Measurements from ENCODE around the gene WDR31.
"Not testable (repeated sequence)": the region's sequence is repeated elsewhere in the genome, so short reads cannot be mapped to it uniquely, and the experiment has no call there.

The WDR31 gene

DNA sequence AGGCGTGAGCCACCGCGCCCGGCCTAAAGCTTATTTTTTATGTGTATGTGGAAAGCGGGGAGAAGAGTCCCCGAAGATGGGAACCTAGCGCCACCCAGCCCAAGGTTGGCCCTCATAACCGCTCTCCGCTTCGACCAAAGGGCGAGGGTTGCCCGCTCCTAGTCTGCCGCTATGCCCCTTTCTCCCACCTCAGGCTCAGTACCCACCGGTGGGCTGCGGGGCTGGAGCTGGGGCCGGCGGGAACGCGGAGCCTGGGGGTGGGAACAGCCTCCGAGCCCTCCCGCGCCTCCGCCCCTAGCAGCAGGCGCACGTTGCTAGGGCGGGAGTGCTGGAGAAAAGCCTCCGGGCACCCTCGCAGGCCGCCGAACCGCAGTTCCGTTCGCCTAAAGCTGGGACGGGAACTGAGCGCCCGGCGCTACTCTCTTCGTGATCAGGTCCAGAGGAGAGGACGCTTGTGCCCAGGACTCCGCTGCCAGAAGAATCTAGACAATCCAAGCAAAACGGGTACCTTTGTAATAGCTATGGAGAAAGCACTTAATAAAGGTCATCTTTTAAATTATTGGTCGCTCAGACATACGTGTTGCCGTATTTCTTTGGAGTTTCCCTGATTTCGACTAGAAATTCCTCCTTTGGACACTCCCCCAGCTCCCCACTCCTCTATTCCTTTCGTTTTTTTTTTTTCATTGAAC is at the start of gene WDR31:
WDR31 (minus strand) TSS at position 265 of the 689 bp plus-strand sequence. CDS start 8,253 bp downstream, outside the sequence.
- peak; percentile 93 for DNase-seq

DNA sequence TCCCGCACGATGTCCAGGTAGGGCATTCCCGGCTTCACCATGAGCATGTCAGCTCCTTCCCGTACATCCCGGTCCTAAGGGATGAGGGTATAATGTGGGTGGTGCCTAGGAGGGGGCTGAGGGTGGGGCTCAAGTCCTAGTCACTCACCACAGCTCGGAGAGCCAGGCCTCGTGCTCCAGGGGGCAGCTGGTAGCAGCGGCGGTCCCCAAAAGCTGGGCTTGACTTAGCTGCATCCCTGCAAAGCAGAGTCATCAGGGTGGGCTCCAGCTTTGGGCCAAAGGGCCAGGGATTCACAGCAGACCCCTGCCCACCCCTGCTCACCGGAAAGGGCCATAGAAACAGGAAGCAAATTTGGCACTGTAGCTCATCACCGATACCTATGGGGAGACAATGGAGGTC is 49.4 kb upstream of the WDR31 start:
- DNase-seq = no peak

DNA sequence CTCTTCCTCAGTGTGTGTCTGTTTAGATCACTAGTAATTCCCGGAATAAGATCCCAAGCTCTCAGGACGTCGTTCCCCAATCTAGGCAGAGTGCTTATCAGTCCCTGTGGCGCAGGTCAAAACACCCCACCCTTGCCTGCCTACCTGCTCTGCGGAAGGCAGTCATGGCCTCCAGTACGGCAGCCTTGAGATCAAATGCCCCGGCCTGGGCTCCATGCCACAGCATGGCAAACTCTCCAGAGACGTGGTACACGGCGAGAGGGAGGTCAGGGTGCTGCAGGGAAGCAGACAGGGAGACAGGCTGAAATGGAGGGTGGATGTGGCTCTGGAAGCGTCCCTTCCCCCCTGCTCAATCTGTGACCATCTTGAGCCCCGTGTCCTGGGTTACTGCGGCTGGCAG is 48.8 kb upstream of the WDR31 start:
- DNase-seq = no peak

DNA sequence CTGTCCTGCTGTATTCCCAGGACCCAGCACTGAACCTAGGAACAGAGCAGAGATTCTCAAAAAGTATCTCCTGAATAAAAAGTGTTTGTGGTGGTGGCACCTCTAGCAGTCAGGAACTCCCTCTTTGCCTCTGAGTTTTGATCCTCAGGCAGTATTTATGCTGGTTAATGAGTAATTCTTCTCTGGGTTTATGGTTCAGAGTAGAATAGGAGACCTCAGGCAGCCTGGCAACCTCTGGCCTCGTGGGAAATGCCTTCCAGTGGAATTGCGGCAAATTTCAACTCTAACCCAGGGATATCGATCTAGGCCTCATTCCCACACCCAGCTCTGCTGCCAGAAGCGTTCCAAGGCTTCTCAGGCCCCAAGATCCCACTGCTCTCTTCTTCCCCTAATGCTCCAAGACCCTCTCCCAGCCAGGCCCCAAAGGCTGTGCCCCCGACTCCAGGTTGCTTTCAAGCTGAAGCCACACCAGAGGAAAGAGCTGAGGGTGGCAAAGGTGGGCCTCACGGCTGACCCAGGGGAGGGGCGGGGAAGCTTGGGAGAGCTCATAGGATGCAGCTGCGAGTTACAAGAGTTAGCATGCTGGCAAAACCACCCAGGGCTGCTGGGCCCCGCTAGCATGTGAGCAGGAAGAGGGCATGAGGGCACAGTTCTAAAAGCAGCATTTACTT is 47.6 kb upstream of the WDR31 start:
- no peak for DNase-seq

DNA sequence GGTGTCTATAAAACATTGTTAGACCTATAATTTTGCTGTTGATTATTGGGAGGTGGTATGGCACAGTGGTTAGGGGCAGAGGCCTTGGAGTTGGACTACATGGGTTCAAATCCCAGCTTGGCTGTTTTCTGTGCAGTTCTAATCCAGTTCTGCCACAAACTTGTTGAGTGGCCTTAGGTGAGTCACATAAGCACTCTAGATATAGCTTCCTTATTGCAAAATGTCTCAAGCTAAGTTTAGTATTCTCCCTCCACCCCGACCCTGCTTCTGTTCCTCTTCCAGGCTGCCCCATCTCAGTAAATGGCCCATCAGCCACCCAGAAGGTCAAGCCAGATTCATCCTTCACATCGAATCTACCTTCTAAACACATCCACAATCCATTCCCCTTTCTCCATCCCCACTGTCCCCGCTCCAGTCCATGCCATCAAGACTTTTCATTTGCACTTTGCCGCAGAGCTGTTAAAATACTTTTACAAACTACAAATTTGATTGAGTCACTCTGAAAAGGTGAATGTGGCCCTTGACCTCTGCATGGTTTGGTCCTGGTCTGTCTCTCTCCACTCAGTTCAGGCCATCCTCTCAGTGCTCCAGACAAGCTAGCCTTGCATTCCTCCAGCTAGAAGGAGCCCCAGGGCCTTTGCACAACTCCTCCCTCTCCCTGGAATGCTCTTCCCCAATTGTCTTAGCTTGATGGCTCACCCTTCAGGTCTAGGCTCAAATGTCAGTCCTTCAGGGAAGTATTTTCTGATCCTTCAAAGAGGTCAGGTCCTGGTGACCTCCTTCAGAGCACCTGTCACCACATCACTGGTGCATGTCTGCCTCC is 46.7 kb upstream of the WDR31 start:
- no peak for DNase-seq

DNA sequence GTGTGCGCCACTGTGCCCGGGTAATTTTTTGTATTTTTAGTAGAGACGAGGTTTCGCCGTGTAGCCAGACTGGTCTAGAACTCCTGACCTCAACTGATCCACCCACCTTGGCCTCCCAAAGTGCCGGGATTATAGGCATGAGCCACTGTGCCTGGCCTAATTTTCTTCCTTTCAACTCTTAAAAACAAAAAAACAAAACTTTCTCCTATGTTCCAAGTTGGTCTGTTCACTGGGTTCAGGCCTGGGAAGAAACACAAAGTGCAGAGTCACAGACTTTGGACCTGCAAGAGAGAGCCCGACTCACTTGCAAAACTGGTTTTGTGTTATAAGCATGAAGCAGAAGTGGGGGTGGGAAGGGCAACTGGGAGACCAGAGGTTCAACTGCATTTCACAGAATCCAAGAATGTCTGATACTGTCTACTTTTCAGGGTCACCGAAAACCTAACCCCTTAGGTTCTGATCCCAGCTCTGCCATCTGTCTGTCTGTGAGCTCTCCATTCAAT is 41.9 kb upstream of the WDR31 start:
- no peak for DNase-seq

DNA sequence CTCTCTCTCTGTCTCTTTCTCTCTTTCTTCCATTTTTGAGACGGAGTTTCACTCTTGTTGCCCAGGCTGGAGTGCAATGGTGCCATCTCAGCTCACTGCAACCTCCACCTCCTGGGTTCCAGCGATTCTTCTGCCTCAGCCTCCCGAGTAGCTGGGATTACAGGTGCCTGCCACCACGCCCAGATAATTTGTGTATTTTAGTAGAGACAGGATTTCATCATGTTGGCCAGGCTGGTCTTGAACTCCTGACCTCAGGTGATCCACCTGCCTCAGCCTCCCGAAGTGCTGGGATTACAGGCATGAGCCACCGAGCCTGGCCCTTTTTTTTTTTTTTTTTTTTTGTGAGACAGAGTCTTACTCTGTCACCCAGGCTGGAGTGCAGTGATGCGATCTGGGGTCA is 41.4 kb upstream of the WDR31 start:
- not testable (repeated sequence) for DNase-seq

DNA sequence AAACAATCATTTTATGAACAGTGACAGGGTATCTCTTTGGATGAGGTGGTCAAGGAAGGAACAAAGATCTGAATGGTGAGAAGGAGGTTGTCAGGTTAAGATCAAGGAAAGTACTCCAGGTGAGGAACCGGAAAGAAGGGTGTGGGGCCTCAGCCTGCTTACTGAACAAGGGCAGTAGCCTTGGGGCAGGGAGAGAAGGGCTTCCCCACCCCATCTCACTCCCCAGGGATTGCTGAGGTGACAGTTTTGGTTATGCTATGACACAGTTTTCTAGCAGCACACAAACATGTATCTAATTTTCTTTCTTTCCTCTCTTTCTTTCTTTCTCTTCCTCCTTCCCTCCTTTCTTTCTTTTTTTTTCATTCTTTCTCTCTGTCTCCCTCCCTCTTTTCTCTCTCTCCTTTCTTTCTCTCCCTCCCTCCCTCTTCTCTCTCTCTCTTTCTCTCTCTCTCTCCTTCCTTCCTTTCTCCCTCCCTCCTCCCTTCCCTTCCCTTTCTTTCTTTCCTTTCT is 40.8 kb upstream of the WDR31 start:
- DNase-seq = no peak

DNA sequence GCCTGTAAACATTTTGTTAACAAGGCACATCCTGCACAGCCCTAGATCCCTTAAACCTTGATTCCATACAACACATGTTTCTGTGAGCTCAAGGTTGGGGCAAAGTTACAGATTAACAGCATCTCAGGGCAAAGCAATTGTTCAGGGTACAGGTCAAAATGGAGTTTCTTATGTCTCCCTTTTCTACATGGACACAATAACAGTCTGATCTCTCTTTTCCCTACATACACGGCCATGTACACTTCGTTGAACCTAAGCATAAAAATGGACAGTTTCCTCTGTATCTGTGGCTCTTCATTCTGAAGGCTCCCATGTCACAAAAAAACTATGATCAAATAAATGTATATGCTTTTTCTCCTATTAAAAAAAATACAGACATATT is 39.7 kb upstream of the WDR31 start:
- not testable (repeated sequence) for DNase-seq

DNA sequence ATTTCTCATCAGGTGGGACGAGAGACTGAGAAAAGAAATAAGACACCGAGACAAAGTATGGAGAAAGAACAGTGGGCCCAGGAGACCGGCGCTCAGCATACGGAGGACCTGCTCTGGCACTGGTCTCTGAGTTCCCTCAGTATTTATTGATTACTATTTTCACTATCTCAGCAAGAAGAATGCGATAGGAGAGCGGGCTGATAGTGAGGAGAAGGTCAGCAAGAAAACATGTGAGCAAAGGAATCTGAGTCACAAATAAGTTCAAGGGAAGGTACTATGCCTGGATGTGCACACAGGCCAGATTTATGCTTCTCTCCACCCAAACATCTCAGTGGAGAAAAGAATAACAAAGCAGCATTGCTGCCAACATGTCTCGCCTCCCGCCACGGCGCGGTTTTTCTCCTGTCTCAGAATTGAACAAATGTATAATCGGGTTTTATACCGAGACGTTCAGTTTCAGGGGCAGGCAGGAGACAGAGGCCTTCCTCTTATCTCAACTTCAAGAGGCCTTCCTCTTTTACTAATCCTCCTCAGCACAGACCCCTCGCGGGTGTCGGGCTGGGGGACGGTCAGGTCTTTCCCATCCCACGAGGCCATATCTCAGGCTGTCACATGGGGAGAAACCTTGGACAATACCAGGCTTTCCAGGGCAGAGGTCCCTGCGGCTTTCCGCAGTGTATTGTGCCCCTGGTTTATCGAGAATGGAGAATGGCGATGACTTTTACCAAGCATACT is 39.2 kb upstream of the WDR31 start:
- peak; percentile 74 for DNase-seq

DNA sequence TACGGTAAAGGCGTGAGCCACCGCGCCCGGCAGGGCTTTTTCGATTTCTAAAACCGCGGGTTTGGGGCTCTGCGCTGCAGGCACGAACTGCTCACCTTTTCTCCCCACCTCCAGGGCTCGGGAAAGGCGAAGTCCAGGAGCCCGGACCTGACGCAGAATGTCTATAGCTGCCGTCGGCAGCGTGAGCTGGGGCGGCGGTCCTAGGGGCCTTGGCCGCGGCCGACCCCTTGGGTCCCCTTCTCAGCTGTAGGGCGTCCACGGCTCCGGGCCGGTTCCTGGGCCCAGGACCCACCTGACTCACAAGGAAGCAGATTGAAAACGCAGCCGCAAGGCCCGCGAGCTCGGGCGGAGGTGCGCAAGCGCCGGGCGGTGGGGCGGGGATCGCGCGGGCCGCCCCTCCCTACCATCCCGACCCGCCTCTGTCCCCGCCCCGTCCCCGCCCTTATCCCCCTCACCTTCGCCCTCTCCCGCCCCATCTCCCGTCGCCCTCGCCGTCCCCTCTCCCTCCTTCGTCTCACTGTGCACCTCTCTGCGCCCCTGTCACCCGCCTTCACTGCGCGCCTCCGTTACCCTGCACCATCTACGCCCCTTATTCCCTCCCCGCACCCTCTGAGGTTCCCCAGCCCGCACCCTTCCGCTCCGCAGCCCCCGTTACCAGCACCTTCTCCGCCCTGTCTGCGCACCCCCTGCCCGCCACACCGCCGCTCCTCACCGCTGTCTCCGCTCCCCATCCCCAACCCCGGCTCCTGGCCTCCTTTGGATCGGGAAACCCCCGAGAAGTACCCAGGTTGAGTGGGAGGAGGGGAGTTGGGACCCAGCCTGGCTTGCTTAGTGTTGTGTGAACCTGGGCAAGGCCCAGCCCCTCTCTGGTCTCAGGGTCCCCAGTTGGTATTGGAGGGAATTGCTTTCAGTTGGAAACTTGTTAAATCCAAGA is 36.8 kb upstream of the WDR31 start, which contains the start of gene HDHD3:
HDHD3 (minus strand) TSS at position 353 of the 934 bp plus-strand sequence. CDS start 2,632 bp downstream, outside the sequence.
- DNase-seq = peak; percentile 88

DNA sequence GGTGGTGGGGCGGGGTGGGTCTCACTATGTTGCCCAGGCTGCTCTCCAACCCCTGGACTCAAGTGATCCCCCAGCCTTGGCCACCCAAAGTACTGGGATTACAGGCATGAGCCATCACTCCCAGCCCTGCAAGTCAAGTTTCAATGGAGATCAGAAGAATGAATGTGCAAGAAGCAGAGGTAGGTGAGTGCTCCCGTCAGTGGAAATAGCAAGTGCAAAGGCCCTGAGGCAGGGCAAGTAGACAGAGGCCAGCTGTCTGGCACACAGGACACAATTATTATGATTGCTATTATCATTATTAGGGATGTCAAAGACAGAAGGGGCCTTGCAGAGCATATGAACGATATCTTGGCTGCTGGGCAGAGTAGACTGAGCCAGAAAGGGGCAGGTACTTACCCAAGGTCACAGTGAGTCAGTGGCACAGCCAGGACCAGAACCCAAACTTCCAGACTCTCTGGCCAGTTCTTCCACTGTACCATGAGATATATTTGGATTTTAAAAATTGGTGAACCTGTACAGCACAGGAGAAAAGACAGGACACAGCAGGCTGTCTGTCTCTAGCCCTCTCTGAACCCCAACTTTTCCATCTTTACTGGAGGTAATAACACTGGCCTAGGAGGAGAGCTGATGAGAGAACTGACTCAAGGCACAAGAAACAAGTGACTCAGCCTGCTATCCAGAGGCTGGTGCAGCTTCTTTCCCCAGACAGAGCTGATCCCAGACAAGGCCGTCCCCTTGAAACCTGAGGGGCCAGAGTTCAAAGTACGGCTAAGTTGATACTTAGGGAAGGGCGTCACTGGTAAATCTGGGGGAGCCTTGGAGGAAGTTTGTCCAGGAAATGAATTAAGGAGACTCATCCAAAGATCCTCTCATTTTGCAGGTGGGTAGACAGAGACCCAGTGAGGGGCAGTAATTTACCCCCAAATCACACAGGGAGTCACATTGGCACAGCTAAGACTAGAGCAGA is 35.3 kb upstream of the WDR31 start:
- peak; percentile 34 for DNase-seq

DNA sequence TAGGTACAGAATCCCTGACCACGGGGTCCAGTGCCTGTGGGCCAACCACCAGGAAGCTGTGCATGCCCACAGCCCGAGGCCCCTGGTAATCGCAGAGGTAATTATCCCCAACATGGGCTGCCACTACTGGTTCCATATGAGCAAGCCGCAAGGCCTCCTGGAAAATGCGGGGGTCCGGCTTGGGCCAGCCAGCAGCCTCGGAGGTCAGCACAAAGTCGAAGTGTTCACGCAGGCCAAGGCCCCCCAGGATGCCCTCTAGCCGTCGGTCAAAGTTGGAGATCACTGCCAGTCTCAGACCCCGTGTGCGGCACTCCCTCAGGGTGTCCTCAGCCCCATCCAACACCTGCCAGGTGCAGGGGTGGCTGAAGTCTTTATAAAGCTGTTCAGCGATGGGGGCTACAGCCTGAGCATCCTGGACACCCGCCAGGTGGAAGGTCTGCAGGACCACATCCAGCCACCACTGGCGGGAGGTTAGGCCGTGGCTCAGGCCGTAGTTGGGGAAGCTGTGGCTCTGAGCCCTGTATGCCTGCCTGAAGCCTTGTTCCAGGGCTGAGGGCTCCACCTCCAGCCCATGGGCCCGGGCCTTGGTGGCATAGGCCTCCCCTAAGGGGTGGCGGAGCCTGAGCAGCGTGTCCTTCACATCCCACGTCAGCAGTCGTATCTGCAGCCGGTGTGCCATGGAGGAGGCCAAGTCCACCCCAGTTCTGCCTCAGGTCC is 33.8 kb upstream of the WDR31 start:
- DNase-seq = no peak

DNA sequence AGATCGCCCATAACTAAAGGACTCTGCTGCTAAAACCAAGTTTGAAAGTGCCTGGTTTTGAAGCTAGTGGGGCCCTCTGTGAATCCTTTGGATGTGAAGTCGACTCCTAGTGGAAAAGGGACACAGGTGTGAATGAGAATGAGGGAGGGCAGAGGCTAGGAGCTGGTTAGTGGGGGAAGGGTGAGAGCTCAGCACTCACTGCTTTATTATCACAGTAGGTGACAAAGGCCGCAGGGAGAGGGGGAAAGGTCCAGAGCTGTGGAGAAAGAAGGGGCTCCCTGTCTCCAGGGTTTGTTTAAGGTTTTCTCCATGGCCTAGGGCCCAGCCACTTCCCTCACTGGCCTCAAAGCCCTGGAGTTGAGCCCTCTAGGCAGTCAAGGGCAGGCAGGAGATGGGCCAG is 33.2 kb upstream of the WDR31 start:
- no peak for DNase-seq

DNA sequence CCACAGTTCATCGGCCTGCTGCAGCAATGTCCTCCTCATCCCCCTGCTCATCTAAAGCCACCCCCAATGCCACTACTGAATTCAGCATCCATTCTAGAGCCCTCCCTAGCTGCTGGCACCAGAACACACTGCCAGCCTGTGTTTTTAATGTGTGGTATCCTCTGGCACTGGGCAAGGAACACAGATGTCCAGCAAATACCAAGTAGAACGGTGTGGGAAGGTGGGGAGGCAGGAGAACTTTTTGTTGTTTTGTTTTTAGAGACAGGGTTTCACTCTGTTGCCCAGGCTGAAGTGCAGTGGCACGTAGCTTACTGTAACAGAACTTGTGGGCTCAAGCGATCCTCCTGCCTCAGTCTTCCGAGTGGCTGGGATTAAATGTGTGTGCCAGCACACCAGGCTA is 32.0 kb upstream of the WDR31 start:
- DNase-seq = no peak

DNA sequence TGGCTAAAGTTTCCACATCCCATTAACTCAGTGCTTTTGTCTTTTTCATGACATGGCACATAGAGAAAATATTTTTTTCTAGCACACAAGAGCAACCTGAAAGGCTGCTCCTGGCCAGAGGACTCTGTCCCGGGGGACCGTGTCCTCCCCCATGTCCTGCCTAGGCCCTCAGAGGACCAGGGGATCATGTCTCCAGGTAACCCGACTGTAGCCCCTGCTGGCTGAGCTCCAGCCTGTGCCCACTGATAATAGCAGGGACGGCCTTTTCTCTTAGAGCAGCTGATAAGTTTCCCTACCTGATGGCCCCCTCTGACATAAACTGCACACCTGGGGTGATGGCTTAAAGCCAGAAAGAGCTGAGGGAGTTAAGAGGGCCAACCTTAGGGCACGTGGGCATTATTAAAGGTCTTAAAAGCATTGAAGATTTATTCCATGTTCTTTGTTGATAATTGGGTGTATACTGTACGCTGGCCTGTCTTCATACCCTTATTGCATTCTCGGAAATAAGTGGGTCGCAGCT is 30.8 kb upstream of the WDR31 start:
- DNase-seq = no peak

DNA sequence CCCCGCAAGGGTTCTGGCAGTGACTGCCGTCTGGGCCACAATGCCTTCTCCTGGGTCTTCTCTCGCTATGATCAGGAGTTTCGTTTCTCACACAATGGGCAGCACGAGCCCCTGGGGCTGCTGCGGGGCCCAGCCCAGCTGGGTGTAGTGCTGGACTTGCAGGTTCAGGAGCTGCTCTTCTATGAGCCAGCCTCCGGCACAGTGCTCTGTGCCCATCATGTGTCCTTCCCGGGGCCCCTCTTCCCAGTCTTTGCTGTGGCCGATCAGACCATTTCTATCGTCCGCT is 29.7 kb upstream of the WDR31 start:
- no peak for DNase-seq

DNA sequence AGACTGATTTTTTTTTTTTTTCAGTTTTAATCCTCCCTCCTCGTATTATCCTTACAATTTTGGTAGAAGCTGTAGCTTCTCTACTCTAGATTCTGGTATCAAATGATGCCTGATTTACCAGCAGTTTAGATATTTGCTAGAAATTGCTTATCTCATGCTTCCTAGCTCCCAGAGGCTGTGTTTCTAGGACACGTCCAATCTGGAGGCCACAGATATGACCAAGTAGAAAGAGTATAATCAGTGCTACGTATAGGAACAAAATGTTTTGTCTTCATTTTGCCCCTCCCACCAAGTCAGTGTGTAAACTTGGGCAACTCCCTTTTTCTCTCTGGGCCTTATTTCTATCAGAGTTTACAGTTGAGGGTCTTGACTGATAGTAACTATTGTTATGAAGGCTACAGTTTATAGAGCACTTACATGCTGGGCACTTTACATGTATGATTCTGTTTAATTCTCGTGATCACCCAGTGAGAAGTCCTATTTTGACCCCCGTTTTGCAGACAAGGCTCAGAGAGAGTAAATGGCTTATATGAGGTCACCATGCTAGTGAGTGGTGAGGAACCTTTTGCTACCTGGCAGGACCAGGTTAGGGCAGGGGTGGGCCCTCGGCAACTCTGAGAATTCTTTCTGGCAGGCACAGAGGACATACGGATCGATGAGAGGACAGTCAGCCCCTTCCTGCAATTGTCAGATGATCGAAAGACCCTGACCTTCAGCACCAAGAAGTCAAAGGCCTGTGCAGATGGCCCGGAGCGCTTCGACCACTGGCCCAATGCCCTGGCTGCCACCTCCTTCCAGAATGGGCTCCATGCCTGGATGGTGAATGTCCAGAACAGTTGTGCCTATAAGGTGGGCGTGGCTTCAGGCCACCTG is 29.1 kb upstream of the WDR31 start:
- peak; percentile 99 for DNase-seq

Data from hematopoietic multipotent progenitor cell treated with erythropoietin and hydrocortisone succinate and interleukin-3 and kit ligand, for 6 days (in vitro differentiated cells).